ENCODE results near the gene PLA2G2C. TPM values are rescaled to one million over a fixed set of nuclear protein-coding genes. Genes with fewer than 3 reads are reported as not detected.
"Not testable (repeated sequence)": the region's sequence is repeated elsewhere in the genome, so short reads cannot be mapped to it uniquely, and the experiment has no call there.

Gene PLA2G2C
- total RNA-seq, 4 donors from 2014 or later, result not detected

DNA sequence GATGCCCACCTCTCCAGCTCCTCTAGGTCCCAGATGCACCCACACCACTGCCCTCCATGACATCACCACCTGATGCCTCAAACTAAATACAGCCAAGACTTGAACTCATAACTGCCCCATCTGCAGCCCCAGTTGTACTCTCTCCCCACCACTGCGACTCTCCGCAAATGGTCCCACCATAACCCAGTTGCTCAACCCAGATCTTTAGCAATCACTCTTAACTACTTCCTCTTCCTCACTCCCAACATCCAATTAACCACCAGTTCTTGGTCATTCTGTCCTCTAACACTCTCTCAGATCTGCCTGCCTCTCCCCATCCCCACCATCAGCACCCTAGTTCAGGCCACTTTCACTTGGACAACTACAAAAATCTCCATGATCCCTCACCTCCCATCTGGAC lies 36.8 kb upstream of the PLA2G2C start:
- H3K36me3 ChIP-seq, result no peaks in the 10 kb centered on the region
- H3K4me3 ChIP-seq, result no peak overlapping the region
- no peak for DNase-seq (ENCODE audit: low spot score in 2 of 2)
- no peak overlapping the region for H3K27ac ChIP-seq
- no peaks in the 10 kb centered on the region for H3K9me3 ChIP-seq
- TF ChIP-seq POLR2A (IDR thresholded peaks at IDR 0.05), result no peak
- TF ChIP-seq POLR2AphosphoS5 (IDR thresholded peaks at IDR 0.05), result no peak
- TF ChIP-seq, protein P1, sequence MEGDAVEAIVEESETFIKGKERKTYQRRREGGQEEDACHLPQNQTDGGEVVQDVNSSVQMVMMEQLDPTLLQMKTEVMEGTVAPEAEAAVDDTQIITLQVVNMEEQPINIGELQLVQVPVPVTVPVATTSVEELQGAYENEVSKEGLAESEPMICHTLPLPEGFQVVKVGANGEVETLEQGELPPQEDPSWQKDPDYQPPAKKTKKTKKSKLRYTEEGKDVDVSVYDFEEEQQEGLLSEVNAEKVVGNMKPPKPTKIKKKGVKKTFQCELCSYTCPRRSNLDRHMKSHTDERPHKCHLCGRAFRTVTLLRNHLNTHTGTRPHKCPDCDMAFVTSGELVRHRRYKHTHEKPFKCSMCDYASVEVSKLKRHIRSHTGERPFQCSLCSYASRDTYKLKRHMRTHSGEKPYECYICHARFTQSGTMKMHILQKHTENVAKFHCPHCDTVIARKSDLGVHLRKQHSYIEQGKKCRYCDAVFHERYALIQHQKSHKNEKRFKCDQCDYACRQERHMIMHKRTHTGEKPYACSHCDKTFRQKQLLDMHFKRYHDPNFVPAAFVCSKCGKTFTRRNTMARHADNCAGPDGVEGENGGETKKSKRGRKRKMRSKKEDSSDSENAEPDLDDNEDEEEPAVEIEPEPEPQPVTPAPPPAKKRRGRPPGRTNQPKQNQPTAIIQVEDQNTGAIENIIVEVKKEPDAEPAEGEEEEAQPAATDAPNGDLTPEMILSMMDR (IDR thresholded peaks at IDR 0.05), result no peak
- no peak for TF ChIP-seq EP300 (IDR thresholded peaks at IDR 0.05)
- H3K27me3 ChIP-seq, result peaks cover 45% of the 10 kb centered on the region
- H3K4me1 ChIP-seq, result no peaks in the 10 kb centered on the region
- 91% methylated on average over 2 of the region's 2 CpGs for WGBS

DNA sequence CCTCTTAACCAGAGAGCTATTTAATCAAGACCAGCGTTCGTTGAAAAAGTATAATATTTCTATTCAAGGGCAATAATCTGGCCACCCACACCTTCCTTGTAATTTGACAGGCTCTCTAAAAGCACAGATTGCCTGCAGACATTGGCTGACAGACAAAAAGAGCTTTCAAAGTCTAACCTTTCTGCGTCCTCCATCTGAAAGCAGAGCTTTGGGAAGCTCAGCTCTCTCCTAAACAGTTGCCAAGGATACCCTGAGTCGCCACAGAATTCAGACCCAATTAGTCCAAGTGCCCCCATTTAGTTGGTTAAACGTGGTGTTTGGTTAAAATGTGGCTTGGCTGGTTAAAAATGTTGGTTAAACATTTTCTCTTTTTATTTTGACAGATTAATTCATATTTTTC lies 33.7 kb upstream of the PLA2G2C start:
- no peaks in the 10 kb centered on the region for H3K36me3 ChIP-seq
- no peak overlapping the region for H3K27ac ChIP-seq
- H3K4me1 ChIP-seq, result no peaks in the 10 kb centered on the region
- H3K27me3 ChIP-seq, result peaks cover 37% of the 10 kb centered on the region
- no peak for DNase-seq (ENCODE audit: low spot score in 2 of 2)
- H3K9me3 ChIP-seq, result no peaks in the 10 kb centered on the region
- no peak overlapping the region for H3K4me3 ChIP-seq
- 32% methylated on average over 5 of the region's 5 CpGs for WGBS
- no peak for TF ChIP-seq POLR2AphosphoS5 (IDR thresholded peaks at IDR 0.05)
- TF ChIP-seq, protein P1 (IDR thresholded peaks at IDR 0.05), result no peak
- TF ChIP-seq POLR2A (IDR thresholded peaks at IDR 0.05), result no peak
- no peak for TF ChIP-seq EP300 (IDR thresholded peaks at IDR 0.05)

DNA sequence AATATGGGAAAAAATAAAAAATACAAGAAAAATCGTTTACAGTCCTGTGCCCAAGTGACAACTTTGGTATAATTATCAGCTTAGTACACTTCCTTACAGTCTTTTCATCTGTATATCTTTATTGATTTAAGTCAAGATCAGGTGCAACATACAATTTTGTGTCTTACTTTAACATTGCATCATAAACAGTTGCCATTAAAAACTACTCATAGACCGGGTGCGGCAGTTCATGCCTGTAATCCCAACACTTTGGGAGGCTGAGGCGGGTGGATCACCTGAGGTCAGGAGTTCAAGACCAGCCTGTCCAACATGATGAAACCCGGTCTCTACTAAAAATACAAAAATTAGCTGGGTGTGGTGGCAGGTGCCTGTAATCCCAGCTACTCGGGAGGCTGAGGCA lies 32.7 kb upstream of the PLA2G2C start:
- not testable (repeated sequence) for H3K9me3 ChIP-seq; H3K36me3 ChIP-seq; H3K27ac ChIP-seq; H3K4me3 ChIP-seq; DNase-seq (ENCODE audit: low spot score in 2 of 2); H3K4me1 ChIP-seq
- 79% methylated on average over 6 of the region's 6 CpGs for WGBS
- peaks cover 36% of the 10 kb centered on the region for H3K27me3 ChIP-seq

DNA sequence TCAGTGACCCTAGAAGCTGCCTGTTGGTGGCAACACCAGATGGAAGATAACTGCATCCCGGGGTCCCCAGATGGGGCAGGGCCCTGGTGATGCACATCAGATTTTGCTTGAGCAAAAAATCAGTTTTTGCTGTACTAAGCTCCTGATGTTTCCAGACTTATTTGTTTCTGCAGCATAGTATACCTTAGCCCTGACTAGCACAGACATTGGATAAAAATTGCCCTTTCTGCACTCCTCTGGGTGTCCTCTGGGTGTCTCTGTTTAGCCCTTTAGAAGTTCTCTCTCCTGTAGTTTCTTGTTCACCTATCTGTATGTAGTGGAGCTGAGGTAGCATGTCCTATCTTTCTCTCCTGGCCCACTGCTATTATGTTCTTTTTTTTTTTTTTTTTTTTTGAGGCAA lies 30.3 kb upstream of the PLA2G2C start:
- no peak overlapping the region for H3K27ac ChIP-seq
- H3K4me3 ChIP-seq, result no peak overlapping the region
- H3K27me3 ChIP-seq, result peaks cover 24% of the 10 kb centered on the region
- no peak for DNase-seq (ENCODE audit: low spot score in 2 of 2)
- peaks cover 12% of the 10 kb centered on the region for H3K4me1 ChIP-seq
- H3K9me3 ChIP-seq, result no peaks in the 10 kb centered on the region
- no peaks in the 10 kb centered on the region for H3K36me3 ChIP-seq
- WGBS, result 100% methylated on average over 1 of the region's 1 CpG
- TF ChIP-seq EP300 (IDR thresholded peaks at IDR 0.05) (no peak), POLR2A (IDR thresholded peaks at IDR 0.05) (no peak), POLR2AphosphoS5 (IDR thresholded peaks at IDR 0.05) (no peak)
- TF ChIP-seq, protein P1 (IDR thresholded peaks at IDR 0.05), result no peak

DNA sequence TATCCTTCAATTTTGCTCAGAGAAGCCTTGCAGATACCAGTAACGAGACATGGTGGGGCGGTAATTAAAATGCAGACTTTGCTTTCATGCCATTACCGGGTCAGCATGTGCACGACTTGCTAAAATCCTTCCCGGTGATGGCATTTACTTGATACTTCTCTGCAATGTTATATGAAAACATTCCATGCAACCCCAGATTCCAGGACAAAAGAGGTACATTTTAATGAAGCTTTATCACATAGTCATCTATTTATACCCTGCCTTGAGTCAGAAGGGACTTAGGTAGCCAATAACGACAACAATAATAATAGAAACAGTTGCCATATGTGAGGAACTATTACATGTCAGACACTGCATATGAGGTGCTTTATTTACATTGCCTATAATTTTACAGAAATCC lies 29.4 kb upstream of the PLA2G2C start:
- no peak overlapping the region for H3K4me3 ChIP-seq
- no peak for DNase-seq (ENCODE audit: low spot score in 2 of 2)
- H3K36me3 ChIP-seq, result no peaks in the 10 kb centered on the region
- no peak overlapping the region for H3K27ac ChIP-seq
- peaks cover 27% of the 10 kb centered on the region for H3K27me3 ChIP-seq
- TF ChIP-seq EP300 (IDR thresholded peaks at IDR 0.05), result no peak
- TF ChIP-seq, protein P1 (IDR thresholded peaks at IDR 0.05), result no peak
- WGBS, result 61% methylated on average over 6 of the region's 6 CpGs
- peaks cover 15% of the 10 kb centered on the region for H3K4me1 ChIP-seq
- H3K9me3 ChIP-seq, result no peaks in the 10 kb centered on the region

DNA sequence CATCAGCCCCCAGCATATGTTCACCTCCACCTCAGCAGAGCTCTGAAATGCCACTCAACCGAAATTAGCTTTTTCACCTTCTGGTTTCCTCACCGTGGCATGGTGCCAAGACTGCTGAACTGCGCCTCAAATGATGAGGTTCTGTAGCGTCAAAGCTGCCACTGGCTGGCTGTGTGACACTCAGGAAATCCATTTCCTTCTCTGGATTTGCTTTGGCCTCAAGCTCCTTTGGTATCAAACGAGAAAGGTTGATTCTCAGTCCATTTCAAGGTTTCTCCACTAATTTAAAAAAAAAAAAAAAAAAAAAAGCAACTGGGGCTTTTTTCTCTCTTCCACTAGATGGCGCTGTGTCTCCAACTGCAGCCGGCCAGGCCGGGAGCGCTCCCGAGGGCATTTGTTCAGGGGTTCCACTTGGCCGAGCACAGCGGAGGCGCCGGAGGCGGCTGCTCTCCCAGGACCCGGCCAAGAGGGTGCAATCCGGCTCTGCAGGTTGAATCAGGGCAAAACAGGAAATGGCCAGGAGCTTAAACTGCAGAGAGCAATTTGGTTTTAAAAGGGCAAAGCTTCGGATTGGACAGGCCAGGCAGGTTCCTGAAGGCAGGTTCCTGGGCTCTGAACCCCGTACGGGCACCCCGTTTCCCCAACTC lies 26.5 kb upstream of the PLA2G2C start:
- 4% methylated on average over 21 of the region's 21 CpGs for WGBS
- no peaks in the 10 kb centered on the region for H3K9me3 ChIP-seq
- TF ChIP-seq, protein P1 (IDR thresholded peaks at IDR 0.05), result peak; percentile 47 to 60
- no peak for TF ChIP-seq POLR2AphosphoS5 (IDR thresholded peaks at IDR 0.05)
- no peak overlapping the region for H3K27ac ChIP-seq
- H3K27me3 ChIP-seq, result peaks cover 27% of the 10 kb centered on the region
- H3K4me3 ChIP-seq, result no peak overlapping the region
- peaks cover 15% of the 10 kb centered on the region for H3K4me1 ChIP-seq
- DNase-seq (ENCODE audit: low spot score in 2 of 2), result peak in 1 of 2 donors; percentile 71
- H3K36me3 ChIP-seq, result no peaks in the 10 kb centered on the region
